Osteoblast (primary cell): Measurements from ENCODE around the gene PPM1L. TPM values are rescaled to one million over a fixed set of nuclear protein-coding genes. Genes with fewer than 3 reads are reported as not detected.
A peak's percentile ranks its signal among the peaks of the same experiment; 100 is the strongest.

Source experiments
- DNase-seq: peaks from one replicate; pipeline ENCODE4 v3.0.0; 2011; ENCODE audit warnings: low spot score, mixed read lengths; ENCODE audit not compliant: insufficient read length; ENCODE audit errors: missing footprints
- H2AFZ ChIP-seq: 2 replicates; pipeline ENCODE4 v1.6.0; 2011; ENCODE audit warnings: mild to moderate bottlenecking, low read length
- H3K27ac ChIP-seq: 2 replicates; pipeline ENCODE4 v1.5.1; 2011; ENCODE audit warnings: mild to moderate bottlenecking, low read depth, low read length, moderate library complexity
- H3K27me3 ChIP-seq: 2 replicates; pipeline ENCODE4 v1.6.0; 2012; ENCODE audit warnings: mild to moderate bottlenecking, control low read depth, inconsistent platforms, low read length, moderate library complexity; ENCODE audit not compliant: insufficient read depth
- H3K36me3 ChIP-seq: 2 replicates; pipeline ENCODE4 v1.5.1; 2011; ENCODE audit warnings: mild to moderate bottlenecking, low read length, control low read depth, moderate library complexity; ENCODE audit not compliant: insufficient read depth
- H3K4me1 ChIP-seq: 2 replicates; pipeline ENCODE4 v1.5.1; 2011; ENCODE audit warnings: mild to moderate bottlenecking, low read length, control low read depth, moderate library complexity; ENCODE audit not compliant: insufficient read depth
- H3K4me2 ChIP-seq: 2 replicates; pipeline ENCODE4 v1.6.0; 2011; ENCODE audit warnings: mild to moderate bottlenecking, low read length; ENCODE audit not compliant: insufficient read depth
- H3K4me3 ChIP-seq: fragments of 200-600 bp; sonication (generic); 3 replicates; pipeline ENCODE4 v1.5.1; 2012; ENCODE audit warnings: mild to moderate bottlenecking, low read length, inconsistent platforms; ENCODE audit not compliant: insufficient read depth
- H3K79me2 ChIP-seq: 2 replicates; pipeline ENCODE4 v1.6.0; 2012; ENCODE audit warnings: mild to moderate bottlenecking, low read length, control low read depth, inconsistent platforms; ENCODE audit not compliant: insufficient read depth
- H3K9me3 ChIP-seq: 2 replicates; pipeline ENCODE4 v1.5.1; 2011; ENCODE audit warnings: low read depth, low read length, control low read depth
- H4K20me1 ChIP-seq: 2 replicates; pipeline ENCODE4 v1.6.0; 2012; ENCODE audit warnings: mild to moderate bottlenecking, low read length, control low read depth; ENCODE audit not compliant: insufficient read depth
- CTCF ChIP-seq: IDR thresholded peaks from 2 replicates; pipeline ENCODE4 v1.5.1; 2011; ENCODE audit warnings: mild to moderate bottlenecking, low read depth, low read length, moderate library complexity; ENCODE audit errors: extremely low read depth
- total RNA-seq: library from RNA; depleted of rRNA; stranded (reverse); fragments of >200 nt; gene quantifications from 2 replicates; pipeline ENCODE4 v1.2.3, GENCODE V29; 2012

PPM1L gene
- total RNA-seq, 1 donor: 4.3 TPM

DNA sequence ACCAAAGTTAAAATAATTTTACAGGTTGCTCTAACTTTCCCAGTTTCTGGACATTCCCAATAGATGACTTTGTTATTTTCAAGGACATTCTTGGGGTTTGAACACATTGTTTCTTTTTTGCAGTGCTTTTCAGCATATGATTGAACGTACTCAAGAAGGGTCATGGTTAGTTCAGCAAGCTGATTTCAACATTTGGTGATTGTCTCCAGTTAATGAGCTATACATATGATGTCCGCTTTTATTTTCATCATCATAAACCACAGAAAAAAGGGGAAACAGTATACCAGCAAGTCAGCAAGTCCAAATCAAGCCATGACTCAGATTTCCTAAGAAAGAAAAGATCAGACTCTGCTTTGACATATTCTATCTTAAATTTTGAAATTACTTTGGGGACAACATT, 279.7 kb downstream of the PPM1L start:
- no peak overlapping the region for H3K4me3 ChIP-seq
- H3K79me2 ChIP-seq: no peaks in the 10 kb centered on the region
- peaks cover 22% of the 10 kb centered on the region for H3K4me1 ChIP-seq
- no peaks in the 10 kb centered on the region for H3K27me3 ChIP-seq
- H3K4me2 ChIP-seq: peak overlapping the region; percentile 37
- no peak for TF ChIP-seq CTCF
- H3K27ac ChIP-seq: peak overlapping the region; percentile 93
- no peaks in the 10 kb centered on the region for H3K9me3 ChIP-seq
- H3K36me3 ChIP-seq: no peaks in the 10 kb centered on the region
- peak overlapping the region; percentile 81 for H2AFZ ChIP-seq
- H4K20me1 ChIP-seq: no peaks in the 10 kb centered on the region
- DNase-seq: peak; percentile 50

DNA sequence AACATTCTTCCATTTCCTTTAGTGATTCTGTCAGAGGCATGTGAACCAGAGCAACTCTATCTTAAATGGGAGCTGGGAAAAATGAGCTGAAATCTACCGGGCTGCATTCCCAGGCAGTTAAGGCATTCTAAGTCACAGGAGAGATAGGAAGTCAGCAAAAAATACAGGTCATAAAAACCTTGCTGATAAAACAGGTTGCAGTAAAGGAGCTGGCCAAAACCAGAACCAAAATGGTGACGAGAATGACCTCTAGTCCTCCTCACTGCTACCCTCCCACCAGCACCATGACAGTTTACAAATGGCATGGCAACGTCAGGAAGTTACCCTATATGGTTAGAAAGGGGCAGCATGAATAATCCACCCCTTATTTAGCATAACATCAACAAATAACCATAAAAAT, 282.7 kb downstream of the PPM1L start:
- no peak for TF ChIP-seq CTCF
- no peaks in the 10 kb centered on the region for H3K79me2 ChIP-seq
- H3K36me3 ChIP-seq: no peaks in the 10 kb centered on the region
- no peaks in the 10 kb centered on the region for H3K9me3 ChIP-seq
- peak overlapping the region; percentile 82 for H3K27ac ChIP-seq
- peak overlapping the region; percentile 68 for H2AFZ ChIP-seq
- no peak overlapping the region for H3K4me3 ChIP-seq
- H3K4me2 ChIP-seq: peak overlapping the region; percentile 36
- no peaks in the 10 kb centered on the region for H3K27me3 ChIP-seq
- DNase-seq: no peak
- no peaks in the 10 kb centered on the region for H4K20me1 ChIP-seq
- H3K4me1 ChIP-seq: peaks cover 38% of the 10 kb centered on the region

DNA sequence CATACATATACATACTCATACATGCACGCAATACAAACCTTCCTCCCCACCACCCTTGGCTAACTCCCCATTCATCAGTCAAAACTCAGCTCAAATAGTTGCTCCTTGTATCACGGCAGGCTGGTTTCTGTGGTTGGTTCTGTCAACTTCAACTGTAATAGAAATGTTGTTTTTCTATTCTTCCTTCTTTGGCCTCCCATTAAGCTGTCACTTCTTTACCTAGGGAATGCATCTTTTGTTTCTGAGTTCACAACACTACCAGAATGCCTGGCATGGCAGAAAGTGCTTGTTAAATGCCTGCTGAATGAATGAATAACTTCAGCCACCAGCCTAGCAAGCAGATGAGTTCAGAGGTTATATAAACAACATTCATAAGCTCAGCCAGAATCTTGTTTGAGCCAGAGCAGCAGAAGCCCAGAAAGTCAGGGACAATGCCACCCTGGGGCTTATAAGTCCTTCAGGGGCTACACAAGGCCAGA, 286.0 kb downstream of the PPM1L start:
- no peak for TF ChIP-seq CTCF

GRCh38 chr3:161043336-161044035, 287.5 kb downstream of the PPM1L start:
- Histone ChIP-seq H3K4me1 (peaks cover 23% of the 10 kb centered on the region), H3K79me2 (no peaks in the 10 kb centered on the region), H3K27ac (peak overlapping the region; percentile 32), H3K4me3 (no peak overlapping the region), H3K9me3 (no peaks in the 10 kb centered on the region), H4K20me1 (no peaks in the 10 kb centered on the region), H2AFZ (no peak overlapping the region), H3K36me3 (no peaks in the 10 kb centered on the region), H3K4me2 (no peak overlapping the region), H3K27me3 (no peaks in the 10 kb centered on the region)
- TF ChIP-seq CTCF: no peak
- peak; percentile 22 for DNase-seq

More for the DNA sequence above, 286.0 kb downstream of the PPM1L start:
- peaks cover 27% of the 10 kb centered on the region for H3K4me1 ChIP-seq
- peak overlapping the region; percentile 64 for H2AFZ ChIP-seq
- peak overlapping the region; percentile 51 for H3K4me2 ChIP-seq
- H4K20me1 ChIP-seq: no peaks in the 10 kb centered on the region
- H3K27me3 ChIP-seq: no peaks in the 10 kb centered on the region
- DNase-seq: peak; percentile 44
- H3K9me3 ChIP-seq: no peaks in the 10 kb centered on the region
- H3K27ac ChIP-seq: peak overlapping the region; percentile 94
- no peaks in the 10 kb centered on the region for H3K36me3 ChIP-seq
- H3K79me2 ChIP-seq: no peaks in the 10 kb centered on the region
- H3K4me3 ChIP-seq: no peak overlapping the region
